HL-60 (cell line): ENCODE data around the gene MRI1.

ENCODE experiments used
- DNase-seq, 2 experiments: peaks; one replicate each; pipeline ENCODE4 v3.0.0-alpha.2; 2010 to 2020; ENCODE audit warnings: low read depth in 1 of 2, low spot score in 1 of 2
- H3K27ac ChIP-seq: fragments of 250-450 bp; sonication (Bioruptor Pico); replicated peaks from 2 replicates; pipeline ENCODE4 v1.5.1; 2020; ENCODE audit warnings: mild to moderate bottlenecking, moderate library complexity
- H3K27me3 ChIP-seq: fragments of 250-450 bp; sonication (Bioruptor Pico); 2 replicates; pipeline ENCODE4 v1.5.1; 2021; ENCODE audit warnings: mild to moderate bottlenecking, moderate library complexity; ENCODE audit not compliant: insufficient read depth, poor library complexity, severe bottlenecking
- H3K4me3 ChIP-seq: replicated peaks from 2 replicates; pipeline ENCODE4 v1.5.1; 2011; ENCODE audit warnings: mild to moderate bottlenecking, control low read depth, low read length; ENCODE audit not compliant: insufficient read depth
- GABPA ChIP-seq: IDR thresholded peaks from 2 replicates; pipeline ENCODE4 v1.6.1; 2012; ENCODE audit warnings: low read depth
- POLR2AphosphoS5 ChIP-seq: IDR thresholded peaks from 2 replicates; pipeline ENCODE4 v1.6.1; 2012; ENCODE audit warnings: low read depth
- SPI1 ChIP-seq: IDR thresholded peaks from 2 replicates; pipeline ENCODE4 v1.6.1; 2012; ENCODE audit warnings: low read depth, mild to moderate bottlenecking, borderline replicate concordance
- TF ChIP-seq, protein P1 (sequence below): IDR thresholded peaks from 2 replicates; pipeline ENCODE4 v1.6.1; 2012; ENCODE audit warnings: low read depth; ENCODE audit not compliant: insufficient replicate concordance
- TF ChIP-seq, protein P2 (sequence below): IDR thresholded peaks from one replicate; pipeline ENCODE4 v1.5.1; 2011; ENCODE audit warnings: low read length, control low read depth, inconsistent platforms; ENCODE audit not compliant: insufficient read depth

Gene MRI1

DNA sequence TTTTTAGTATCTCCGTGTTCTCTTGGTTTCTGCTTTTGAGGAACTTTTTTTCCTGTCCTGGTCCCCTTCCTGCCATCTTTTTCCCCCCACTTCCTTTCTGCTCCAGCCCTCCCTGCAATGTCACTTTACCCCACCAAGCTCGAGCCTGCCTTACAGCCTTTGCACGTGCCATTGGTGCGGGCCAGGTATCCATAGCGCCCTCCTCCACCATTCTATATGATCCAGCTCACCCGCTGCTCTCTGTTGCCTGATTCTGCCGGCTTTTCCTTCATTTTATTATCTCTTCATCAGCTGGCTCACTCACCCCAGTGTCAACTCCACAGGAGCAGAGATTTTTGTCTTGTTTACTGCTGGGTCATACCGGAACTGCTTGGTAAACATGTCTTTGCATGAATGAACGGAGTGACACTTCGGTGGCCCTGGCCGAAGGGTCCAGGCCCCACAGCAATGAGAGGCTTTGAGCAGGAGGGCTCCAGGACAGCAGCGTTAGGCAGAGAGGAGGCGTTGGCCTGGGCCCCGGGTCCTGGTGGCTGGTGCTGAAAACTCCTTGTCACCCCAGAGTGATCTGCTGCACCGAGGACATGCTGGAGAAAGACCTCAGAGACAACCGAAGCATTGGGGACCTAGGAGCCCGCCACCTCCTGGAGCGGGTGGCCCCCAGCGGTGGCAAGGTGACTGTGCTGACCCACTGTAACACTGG lies 1.2 kb downstream of the MRI1 start:
- H3K4me3 ChIP-seq: peak overlapping the region; percentile 80
- TF ChIP-seq, protein P1, sequence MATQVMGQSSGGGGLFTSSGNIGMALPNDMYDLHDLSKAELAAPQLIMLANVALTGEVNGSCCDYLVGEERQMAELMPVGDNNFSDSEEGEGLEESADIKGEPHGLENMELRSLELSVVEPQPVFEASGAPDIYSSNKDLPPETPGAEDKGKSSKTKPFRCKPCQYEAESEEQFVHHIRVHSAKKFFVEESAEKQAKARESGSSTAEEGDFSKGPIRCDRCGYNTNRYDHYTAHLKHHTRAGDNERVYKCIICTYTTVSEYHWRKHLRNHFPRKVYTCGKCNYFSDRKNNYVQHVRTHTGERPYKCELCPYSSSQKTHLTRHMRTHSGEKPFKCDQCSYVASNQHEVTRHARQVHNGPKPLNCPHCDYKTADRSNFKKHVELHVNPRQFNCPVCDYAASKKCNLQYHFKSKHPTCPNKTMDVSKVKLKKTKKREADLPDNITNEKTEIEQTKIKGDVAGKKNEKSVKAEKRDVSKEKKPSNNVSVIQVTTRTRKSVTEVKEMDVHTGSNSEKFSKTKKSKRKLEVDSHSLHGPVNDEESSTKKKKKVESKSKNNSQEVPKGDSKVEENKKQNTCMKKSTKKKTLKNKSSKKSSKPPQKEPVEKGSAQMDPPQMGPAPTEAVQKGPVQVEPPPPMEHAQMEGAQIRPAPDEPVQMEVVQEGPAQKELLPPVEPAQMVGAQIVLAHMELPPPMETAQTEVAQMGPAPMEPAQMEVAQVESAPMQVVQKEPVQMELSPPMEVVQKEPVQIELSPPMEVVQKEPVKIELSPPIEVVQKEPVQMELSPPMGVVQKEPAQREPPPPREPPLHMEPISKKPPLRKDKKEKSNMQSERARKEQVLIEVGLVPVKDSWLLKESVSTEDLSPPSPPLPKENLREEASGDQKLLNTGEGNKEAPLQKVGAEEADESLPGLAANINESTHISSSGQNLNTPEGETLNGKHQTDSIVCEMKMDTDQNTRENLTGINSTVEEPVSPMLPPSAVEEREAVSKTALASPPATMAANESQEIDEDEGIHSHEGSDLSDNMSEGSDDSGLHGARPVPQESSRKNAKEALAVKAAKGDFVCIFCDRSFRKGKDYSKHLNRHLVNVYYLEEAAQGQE: no peak
- peak; percentile 35; the same call in 1 of the 2 replicates for TF ChIP-seq SPI1
- TF ChIP-seq, protein P2, sequence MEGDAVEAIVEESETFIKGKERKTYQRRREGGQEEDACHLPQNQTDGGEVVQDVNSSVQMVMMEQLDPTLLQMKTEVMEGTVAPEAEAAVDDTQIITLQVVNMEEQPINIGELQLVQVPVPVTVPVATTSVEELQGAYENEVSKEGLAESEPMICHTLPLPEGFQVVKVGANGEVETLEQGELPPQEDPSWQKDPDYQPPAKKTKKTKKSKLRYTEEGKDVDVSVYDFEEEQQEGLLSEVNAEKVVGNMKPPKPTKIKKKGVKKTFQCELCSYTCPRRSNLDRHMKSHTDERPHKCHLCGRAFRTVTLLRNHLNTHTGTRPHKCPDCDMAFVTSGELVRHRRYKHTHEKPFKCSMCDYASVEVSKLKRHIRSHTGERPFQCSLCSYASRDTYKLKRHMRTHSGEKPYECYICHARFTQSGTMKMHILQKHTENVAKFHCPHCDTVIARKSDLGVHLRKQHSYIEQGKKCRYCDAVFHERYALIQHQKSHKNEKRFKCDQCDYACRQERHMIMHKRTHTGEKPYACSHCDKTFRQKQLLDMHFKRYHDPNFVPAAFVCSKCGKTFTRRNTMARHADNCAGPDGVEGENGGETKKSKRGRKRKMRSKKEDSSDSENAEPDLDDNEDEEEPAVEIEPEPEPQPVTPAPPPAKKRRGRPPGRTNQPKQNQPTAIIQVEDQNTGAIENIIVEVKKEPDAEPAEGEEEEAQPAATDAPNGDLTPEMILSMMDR: no peak
- H3K27ac ChIP-seq: peak overlapping the region; percentile 73
- H3K27me3 ChIP-seq: no peaks in the 10 kb centered on the region
- DNase-seq: peak in 1 of 2 experiments; percentile 23

DNA sequence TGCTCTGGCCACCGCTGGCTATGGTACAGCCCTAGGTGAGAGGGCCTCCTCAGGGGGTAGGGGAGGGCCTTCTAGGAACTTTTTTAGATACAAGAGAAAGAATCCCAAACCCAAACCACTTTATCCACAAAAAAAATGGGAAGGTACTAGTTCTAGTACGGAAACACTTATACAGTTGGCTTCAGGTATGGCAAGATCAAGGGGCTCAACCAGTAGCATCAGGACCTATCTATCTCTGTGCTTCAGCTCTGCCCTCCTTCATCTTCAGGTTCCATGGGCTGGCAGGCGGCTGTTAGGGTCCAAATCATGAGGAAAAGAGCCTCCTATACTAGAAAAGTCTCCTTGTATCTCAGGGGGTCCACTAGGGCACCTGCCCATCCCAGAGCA lies 1.8 kb downstream of the MRI1 start:
- TF ChIP-seq SPI1 (no peak), GABPA (no peak), POLR2AphosphoS5 (no peak)
- TF ChIP-seq, protein P1: no peak
- TF ChIP-seq, protein P2: no peak
- Histone ChIP-seq H3K4me3 (peak overlapping the region; percentile 80; the same call in 1 of the 2 replicates), H3K27ac (no peak overlapping the region), H3K27me3 (no peaks in the 10 kb centered on the region)
- no peak for DNase-seq

DNA sequence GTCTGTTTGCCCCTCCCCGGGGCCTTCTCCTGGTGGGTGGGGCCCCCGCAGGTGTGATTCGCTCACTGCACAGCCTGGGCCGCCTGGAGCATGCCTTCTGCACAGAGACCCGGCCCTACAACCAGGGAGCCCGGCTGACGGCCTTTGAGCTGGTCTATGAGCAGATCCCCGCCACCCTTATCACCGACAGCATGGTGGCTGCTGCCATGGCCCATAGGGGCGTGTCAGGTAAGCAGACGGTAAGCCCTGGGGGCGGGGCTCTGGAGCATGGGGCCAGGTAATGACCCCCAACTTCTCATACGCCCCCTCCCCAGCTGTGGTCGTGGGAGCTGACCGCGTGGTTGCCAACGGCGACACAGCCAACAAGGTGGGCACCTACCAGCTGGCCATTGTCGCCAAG lies 4.2 kb downstream of the MRI1 start:
- Histone ChIP-seq H3K27me3 (no peaks in the 10 kb centered on the region), H3K27ac (no peak overlapping the region), H3K4me3 (no peak overlapping the region)
- DNase-seq: no peak
- TF ChIP-seq, protein P1: no peak
